ENCODE measurements around the gene LGI1.
A peak's percentile ranks its signal among the peaks of the same experiment; 100 is the strongest.

- TF ChIP-seq, protein P1, sequence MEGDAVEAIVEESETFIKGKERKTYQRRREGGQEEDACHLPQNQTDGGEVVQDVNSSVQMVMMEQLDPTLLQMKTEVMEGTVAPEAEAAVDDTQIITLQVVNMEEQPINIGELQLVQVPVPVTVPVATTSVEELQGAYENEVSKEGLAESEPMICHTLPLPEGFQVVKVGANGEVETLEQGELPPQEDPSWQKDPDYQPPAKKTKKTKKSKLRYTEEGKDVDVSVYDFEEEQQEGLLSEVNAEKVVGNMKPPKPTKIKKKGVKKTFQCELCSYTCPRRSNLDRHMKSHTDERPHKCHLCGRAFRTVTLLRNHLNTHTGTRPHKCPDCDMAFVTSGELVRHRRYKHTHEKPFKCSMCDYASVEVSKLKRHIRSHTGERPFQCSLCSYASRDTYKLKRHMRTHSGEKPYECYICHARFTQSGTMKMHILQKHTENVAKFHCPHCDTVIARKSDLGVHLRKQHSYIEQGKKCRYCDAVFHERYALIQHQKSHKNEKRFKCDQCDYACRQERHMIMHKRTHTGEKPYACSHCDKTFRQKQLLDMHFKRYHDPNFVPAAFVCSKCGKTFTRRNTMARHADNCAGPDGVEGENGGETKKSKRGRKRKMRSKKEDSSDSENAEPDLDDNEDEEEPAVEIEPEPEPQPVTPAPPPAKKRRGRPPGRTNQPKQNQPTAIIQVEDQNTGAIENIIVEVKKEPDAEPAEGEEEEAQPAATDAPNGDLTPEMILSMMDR (IDR thresholded peaks at IDR 0.05): no peak
- TF ChIP-seq POLR2AphosphoS5 (IDR thresholded peaks at IDR 0.05; ENCODE audit: low read depth, low read length) (no peak), SIN3A (IDR thresholded peaks at IDR 0.05; ENCODE audit: borderline replicate concordance, insufficient read depth, low read depth, low read length) (no peak), TCF7L2 (IDR thresholded peaks at IDR 0.05; ENCODE audit: low read depth, low read length) (no peak)
- TF ChIP-seq, protein P2, sequence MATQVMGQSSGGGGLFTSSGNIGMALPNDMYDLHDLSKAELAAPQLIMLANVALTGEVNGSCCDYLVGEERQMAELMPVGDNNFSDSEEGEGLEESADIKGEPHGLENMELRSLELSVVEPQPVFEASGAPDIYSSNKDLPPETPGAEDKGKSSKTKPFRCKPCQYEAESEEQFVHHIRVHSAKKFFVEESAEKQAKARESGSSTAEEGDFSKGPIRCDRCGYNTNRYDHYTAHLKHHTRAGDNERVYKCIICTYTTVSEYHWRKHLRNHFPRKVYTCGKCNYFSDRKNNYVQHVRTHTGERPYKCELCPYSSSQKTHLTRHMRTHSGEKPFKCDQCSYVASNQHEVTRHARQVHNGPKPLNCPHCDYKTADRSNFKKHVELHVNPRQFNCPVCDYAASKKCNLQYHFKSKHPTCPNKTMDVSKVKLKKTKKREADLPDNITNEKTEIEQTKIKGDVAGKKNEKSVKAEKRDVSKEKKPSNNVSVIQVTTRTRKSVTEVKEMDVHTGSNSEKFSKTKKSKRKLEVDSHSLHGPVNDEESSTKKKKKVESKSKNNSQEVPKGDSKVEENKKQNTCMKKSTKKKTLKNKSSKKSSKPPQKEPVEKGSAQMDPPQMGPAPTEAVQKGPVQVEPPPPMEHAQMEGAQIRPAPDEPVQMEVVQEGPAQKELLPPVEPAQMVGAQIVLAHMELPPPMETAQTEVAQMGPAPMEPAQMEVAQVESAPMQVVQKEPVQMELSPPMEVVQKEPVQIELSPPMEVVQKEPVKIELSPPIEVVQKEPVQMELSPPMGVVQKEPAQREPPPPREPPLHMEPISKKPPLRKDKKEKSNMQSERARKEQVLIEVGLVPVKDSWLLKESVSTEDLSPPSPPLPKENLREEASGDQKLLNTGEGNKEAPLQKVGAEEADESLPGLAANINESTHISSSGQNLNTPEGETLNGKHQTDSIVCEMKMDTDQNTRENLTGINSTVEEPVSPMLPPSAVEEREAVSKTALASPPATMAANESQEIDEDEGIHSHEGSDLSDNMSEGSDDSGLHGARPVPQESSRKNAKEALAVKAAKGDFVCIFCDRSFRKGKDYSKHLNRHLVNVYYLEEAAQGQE (IDR thresholded peaks at IDR 0.05; ENCODE audit: insufficient read depth in 1 of 2, low read depth in 2 of 2, low read length in 1 of 2): peak in 1 of 2 experiments; percentile 45; a peak in 1 of 4 replicates
Observed at GRCh38 chr10:93718937-93719725, 38.6 kb upstream of the LGI1 start.

Data from Panc1 (cell line).